Measurements from ENCODE around the gene POU2F2. TPM values are rescaled to one million over a fixed set of nuclear protein-coding genes. Genes with fewer than 3 reads are reported as not detected.
A peak's percentile ranks its signal among the peaks of the same experiment; 100 is the strongest.

Gene POU2F2
- total RNA-seq, 2 experiments from 2014 or later: 17.7 to 40.4 TPM

DNA sequence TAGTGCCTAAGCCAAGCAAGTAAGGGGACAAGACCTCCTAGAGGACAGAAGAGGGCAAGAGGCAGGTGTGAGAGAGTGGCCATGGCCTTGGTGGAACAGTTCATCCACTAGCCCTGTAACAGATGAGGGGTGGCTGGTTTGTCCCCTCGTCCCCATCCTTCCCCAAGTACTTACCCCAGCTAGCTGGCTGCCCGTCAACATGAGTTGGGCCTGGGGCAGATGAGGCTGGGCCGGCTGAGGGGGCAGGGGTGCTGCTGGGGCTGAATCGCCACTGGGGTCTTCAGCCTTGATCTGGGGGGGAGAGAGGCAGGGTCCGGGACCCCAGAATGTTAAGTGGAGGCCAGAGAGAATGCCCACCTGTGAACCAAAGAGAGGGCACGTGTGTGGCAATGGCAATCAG, 15.2 kb downstream of the POU2F2 start:
- peaks cover 3% of the 10 kb centered on the region for H3K36me3 Mint-ChIP-seq
- H3K27me3 Mint-ChIP-seq: no peaks in the 10 kb centered on the region
- DNase-seq (no peak), ATAC-seq (no peak)
- H3K4me3 Mint-ChIP-seq: no peak overlapping the region
- CTCF ChIA-PET: no interaction called here
- H3K27ac Mint-ChIP-seq: no peak overlapping the region
- H3K4me1 Mint-ChIP-seq: peaks cover 30% of the 10 kb centered on the region
- H3K9me3 Mint-ChIP-seq (ENCODE audit: low read depth): no peaks in the 10 kb centered on the region

DNA sequence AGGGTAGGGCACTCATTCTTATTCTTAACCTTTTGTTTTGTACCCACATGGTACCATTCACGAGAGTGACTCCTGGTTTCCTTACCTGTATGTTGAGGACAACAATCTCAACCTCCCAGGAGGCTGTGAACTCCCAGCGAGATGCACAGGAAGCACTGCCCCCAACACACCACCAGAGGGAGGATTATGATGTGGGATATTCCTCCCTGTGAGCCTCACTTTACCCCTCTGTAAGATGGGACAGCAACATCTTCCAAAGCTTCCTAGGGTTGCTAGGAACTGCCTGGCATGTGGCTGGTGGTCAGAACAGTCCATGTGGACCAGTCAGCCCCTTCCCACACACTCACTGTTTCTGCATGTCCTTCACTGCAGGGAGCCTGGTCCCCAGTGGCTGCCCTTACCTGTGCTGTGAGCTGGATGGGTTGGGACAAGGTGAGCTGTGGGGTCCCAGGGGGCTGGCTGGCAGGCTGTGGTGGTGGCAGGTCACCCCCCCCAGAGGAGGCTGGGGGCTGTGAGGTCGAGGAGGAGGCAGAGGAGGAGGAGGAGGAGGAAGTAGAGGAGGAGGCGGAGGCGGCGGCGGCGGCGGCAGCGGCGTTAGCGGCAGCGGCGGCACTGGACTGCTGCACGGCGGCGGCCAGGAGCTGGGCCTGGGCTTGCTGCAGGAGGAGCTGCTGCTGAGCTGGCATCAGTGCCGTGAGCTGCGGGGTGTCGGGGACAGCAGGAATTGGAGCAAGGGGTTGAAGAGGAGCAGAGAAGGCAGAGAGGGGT, 15.8 kb downstream of the POU2F2 start:
- H3K36me3 Mint-ChIP-seq: peaks cover 3% of the 10 kb centered on the region
- H3K4me1 Mint-ChIP-seq: peaks cover 30% of the 10 kb centered on the region
- CTCF ChIA-PET: interaction anchor here (1.0 to 2.6 kb wide), 5 partner anchors 9 to 67 kb away, joined by 3 to 9 read pairs (median 3); partner anchors contain the start of gene POU2F2
- no peaks in the 10 kb centered on the region for H3K9me3 Mint-ChIP-seq (ENCODE audit: low read depth)
- no peak for DNase-seq
- no peak overlapping the region for H3K27ac Mint-ChIP-seq
- no peaks in the 10 kb centered on the region for H3K27me3 Mint-ChIP-seq
- H3K4me3 Mint-ChIP-seq: no peak overlapping the region
- no peak for ATAC-seq

DNA sequence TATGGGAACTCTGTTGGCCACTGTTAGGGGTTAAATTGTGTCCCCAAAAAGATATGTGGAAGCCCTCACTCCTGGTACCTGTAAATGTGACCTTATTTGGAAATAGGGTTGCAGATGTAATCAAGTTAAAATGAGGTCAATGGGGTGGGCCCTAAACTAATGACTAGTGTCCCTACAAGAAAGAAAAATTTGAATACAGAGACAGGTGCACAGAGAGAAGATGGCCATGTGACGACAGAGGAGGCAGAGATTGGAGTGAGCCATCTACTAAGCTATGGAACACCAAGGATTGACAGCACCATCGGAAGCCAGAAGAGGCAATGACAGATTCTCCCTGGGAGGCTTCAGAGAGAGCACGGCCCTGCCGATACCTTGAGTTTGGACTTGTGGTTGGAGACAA, 16.5 kb downstream of the POU2F2 start:
- no peak for ATAC-seq
- no peaks in the 10 kb centered on the region for H3K27me3 Mint-ChIP-seq
- peaks cover 3% of the 10 kb centered on the region for H3K36me3 Mint-ChIP-seq
- DNase-seq: no peak
- no peaks in the 10 kb centered on the region for H3K9me3 Mint-ChIP-seq (ENCODE audit: low read depth)
- no peak overlapping the region for H3K4me3 Mint-ChIP-seq
- peaks cover 23% of the 10 kb centered on the region for H3K4me1 Mint-ChIP-seq
- CTCF ChIA-PET: interaction anchor here (0.9 to 2.8 kb wide), 11 partner anchors 10 to 413 kb away, joined by 3 to 9 read pairs (median 3); partner anchors contain the start of gene POU2F2
- no peak overlapping the region for H3K27ac Mint-ChIP-seq

DNA sequence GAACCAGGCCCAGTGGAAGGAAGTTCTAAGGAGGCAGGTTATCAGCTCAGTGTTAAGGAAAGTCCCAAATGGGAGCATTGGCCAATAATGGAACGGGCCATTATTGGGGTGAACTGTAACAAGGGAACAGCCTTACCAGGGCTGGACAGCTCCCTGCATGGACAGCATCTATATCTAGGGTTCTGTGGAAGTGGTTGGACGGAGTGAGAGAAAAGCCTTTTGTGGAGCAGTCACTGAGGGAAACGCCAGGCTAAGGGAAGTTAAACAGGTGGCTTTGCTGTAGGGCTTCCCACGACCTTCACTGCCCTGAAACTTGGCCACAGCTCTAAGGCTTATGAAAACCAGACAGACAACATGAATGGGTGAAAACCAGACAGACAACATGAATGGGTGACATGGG, 17.0 kb downstream of the POU2F2 start:
- no peaks in the 10 kb centered on the region for H3K9me3 Mint-ChIP-seq (ENCODE audit: low read depth)
- CTCF ChIA-PET: interaction anchor here (0.9 to 2.8 kb wide), 10 partner anchors 9 to 414 kb away, joined by 3 to 9 read pairs (median 4); partner anchors contain the start of gene POU2F2
- DNase-seq: no peak
- H3K36me3 Mint-ChIP-seq: peaks cover 3% of the 10 kb centered on the region
- peaks cover 22% of the 10 kb centered on the region for H3K4me1 Mint-ChIP-seq
- H3K4me3 Mint-ChIP-seq: no peak overlapping the region
- H3K27ac Mint-ChIP-seq: no peak overlapping the region
- no peak for ATAC-seq
- H3K27me3 Mint-ChIP-seq: no peaks in the 10 kb centered on the region

DNA sequence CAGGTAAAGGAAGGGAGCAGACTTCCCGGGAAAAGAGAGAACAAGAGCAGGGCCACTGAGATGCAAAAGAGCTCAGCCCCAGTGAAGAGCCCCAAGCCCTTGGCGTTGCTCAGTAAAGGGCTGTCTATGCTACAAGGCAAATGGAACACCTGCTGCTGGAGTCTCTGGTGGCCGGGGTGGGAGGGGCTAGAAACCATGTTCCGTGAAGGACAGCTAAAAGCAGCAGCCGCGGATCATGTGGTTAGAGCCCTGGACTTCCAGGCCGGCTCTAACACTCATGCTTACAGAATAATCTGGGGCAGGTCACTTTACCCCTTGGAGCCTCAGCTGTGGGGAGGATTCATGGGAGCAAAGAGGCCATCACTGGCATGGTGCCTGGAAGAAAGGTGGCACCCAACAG, 17.8 kb downstream of the POU2F2 start:
- DNase-seq (no peak), ATAC-seq (no peak)
- H3K4me3 Mint-ChIP-seq: no peak overlapping the region
- H3K4me1 Mint-ChIP-seq: peaks cover 22% of the 10 kb centered on the region
- H3K36me3 Mint-ChIP-seq: peaks cover 3% of the 10 kb centered on the region
- no peaks in the 10 kb centered on the region for H3K27me3 Mint-ChIP-seq
- CTCF ChIA-PET: interaction anchor here (1.0 to 2.8 kb wide), 11 partner anchors 10 to 319 kb away, joined by 3 to 13 read pairs (median 4); partner anchors contain the start of gene POU2F2
- H3K27ac Mint-ChIP-seq: no peak overlapping the region
- no peaks in the 10 kb centered on the region for H3K9me3 Mint-ChIP-seq (ENCODE audit: low read depth)

DNA sequence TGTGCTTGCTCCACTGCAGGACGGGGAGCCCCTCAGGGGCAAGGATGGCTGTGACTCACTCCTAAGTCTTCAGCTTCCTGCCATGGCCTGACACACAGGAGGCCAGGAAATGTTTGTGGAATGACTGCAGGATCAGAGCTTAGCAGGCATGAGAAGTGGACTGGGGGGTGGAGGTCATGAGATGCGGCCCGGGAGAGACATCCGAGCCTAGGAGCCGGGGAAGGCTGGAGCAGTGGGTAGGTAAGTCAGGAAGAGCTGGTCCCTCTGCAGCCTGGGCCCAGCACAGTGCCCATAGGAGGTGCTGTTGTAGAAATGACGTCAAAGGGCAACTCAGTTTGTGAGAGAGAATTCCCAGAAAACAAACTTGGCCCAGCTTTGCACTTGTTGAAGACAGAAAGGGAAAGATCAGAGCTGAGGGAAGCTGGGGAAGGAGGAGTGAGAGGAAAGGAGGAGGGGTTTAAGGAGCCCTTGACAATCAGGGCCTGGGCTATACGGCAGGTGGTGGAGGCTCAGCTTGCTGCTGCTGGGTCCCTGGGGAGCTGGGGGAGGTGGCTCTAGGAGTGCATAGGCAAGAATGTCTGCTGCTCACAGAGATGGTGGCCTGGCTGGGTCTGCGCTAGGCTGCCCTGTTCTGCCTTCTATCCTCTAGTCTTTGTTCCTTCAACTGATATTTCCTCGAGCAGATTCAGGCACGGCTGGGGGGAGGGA, 18.5 kb downstream of the POU2F2 start:
- Mint-ChIP-seq H3K27ac (no peak overlapping the region), H3K9me3 (ENCODE audit: low read depth) (no peaks in the 10 kb centered on the region)

DNA sequence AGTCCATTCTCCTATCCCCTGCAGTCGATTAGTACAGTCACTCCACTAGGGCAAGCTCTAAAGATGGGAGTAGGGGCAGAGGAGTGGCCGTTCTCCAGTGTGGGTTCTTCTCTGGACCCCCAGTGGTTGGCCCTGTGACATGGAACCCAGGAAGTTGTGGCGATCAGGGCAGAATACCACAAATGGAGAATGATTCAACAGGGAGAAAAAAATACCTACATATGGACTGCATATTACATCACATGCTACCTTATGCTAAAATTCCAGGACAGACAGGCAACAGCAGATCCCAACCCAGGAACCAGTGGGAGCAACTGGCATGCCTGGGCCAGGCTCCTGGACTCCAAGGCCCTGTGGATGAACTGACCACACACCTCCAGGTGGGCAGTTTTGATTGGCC, 20.4 kb downstream of the POU2F2 start:
- Mint-ChIP-seq H3K4me3 (no peak overlapping the region), H3K4me1 (peaks cover 26% of the 10 kb centered on the region), H3K27me3 (no peaks in the 10 kb centered on the region), H3K36me3 (peaks cover 3% of the 10 kb centered on the region), H3K9me3 (ENCODE audit: low read depth) (no peaks in the 10 kb centered on the region), H3K27ac (peak overlapping the region; percentile 41)
- no peak for ATAC-seq
- CTCF ChIA-PET: interaction anchor here (1.0 to 5.7 kb wide), 7 partner anchors 10 to 312 kb away, joined by 3 to 93 read pairs (median 13); partner anchors contain the start of gene POU2F2
- no peak for DNase-seq

More for the DNA sequence above, 18.5 kb downstream of the POU2F2 start:
- no peaks in the 10 kb centered on the region for H3K27me3 Mint-ChIP-seq
- DNase-seq: no peak
- H3K4me1 Mint-ChIP-seq: peaks cover 22% of the 10 kb centered on the region
- no peak for ATAC-seq
- H3K36me3 Mint-ChIP-seq: peaks cover 3% of the 10 kb centered on the region
- no peak overlapping the region for H3K4me3 Mint-ChIP-seq
- CTCF ChIA-PET: interaction anchor here (0.6 to 2.8 kb wide), 12 partner anchors 8 to 319 kb away, joined by 3 to 13 read pairs (median 4); partner anchors contain the start of gene POU2F2

DNA sequence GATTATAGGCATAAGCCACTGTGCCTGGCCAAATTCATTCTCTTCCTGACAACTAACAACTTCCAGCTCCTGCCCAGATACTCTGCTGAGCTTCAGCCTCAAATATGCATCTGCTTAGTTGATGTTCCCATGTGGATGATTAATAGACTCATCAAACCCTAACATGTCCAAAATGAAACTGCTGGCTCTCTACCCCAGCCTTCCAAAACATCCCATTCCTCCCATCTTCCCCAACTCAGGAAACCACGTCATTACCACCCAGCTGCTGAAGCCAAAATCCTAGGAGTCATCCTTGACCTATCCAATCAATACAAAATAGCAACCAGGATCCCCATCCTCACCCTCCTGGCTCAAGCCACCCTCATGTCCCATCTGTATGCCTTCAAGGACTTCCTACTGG, 20.9 kb downstream of the POU2F2 start:
- CTCF ChIA-PET: interaction anchor here (0.9 to 5.7 kb wide), 10 partner anchors 11 to 327 kb away, joined by 3 to 93 read pairs (median 4); partner anchors contain the start of genes DEDD2, GSK3A and POU2F2
- no peaks in the 10 kb centered on the region for H3K27me3 Mint-ChIP-seq
- ATAC-seq (no peak), DNase-seq (no peak)
- H3K9me3 Mint-ChIP-seq (ENCODE audit: low read depth): no peaks in the 10 kb centered on the region
- H3K4me3 Mint-ChIP-seq: no peak overlapping the region
- H3K36me3 Mint-ChIP-seq: peaks cover 3% of the 10 kb centered on the region
- H3K4me1 Mint-ChIP-seq: peaks cover 26% of the 10 kb centered on the region
- H3K27ac Mint-ChIP-seq: peak overlapping the region; percentile 41

DNA sequence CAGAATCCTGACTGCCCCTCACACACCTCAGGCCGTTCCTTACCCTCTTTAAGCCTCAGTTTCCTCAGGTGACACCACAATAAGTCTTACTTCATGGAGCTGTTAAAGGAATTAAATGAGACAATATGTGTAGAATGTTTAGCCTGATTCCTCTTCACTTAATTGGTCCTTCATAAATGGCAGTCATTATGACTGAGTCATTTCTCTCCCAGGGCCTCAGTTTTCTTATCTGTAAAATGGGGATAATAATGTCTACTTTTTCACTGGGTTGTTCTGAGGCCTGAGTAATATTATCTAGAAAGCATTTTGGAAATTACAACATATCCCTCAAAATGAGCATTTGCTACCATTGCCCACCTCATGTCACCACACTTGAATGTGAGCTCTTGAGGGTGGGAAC, 21.6 kb downstream of the POU2F2 start:
- DNase-seq (no peak), ATAC-seq (no peak)
- Mint-ChIP-seq H3K36me3 (no peaks in the 10 kb centered on the region), H3K27me3 (no peaks in the 10 kb centered on the region), H3K4me1 (peaks cover 27% of the 10 kb centered on the region), H3K4me3 (no peak overlapping the region), H3K27ac (no peak overlapping the region), H3K9me3 (ENCODE audit: low read depth) (no peaks in the 10 kb centered on the region)
- CTCF ChIA-PET: interaction anchor here (0.9 to 5.7 kb wide), 11 partner anchors 11 to 328 kb away, joined by 3 to 93 read pairs (median 4); partner anchors contain the start of genes DEDD2, GSK3A and POU2F2

DNA sequence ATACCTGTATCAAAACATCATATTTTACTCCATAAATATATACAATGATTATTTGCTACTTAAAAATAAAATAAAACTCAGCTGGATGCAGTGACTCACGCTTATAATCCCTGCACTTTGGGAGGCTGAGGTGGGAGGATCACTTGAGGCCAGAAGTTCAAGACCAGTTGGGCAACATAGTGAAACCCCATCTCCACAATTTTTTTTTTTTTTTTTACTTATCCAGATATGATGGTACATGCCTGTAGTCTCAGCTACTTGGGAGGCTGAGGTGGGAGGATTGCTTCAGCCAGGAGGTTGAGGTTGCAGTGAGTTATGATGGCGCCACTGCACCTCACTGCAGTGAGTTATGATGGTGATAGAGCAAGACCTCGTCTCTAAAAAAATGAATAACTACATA, 22.4 kb downstream of the POU2F2 start:
- no peaks in the 10 kb centered on the region for H3K9me3 Mint-ChIP-seq (ENCODE audit: low read depth)
- CTCF ChIA-PET: interaction anchor here (0.7 to 5.7 kb wide), 17 partner anchors 10 to 331 kb away, joined by 3 to 93 read pairs (median 9); partner anchors contain the start of genes POU2F2 and TMEM145
- H3K27me3 Mint-ChIP-seq: no peaks in the 10 kb centered on the region
- H3K27ac Mint-ChIP-seq: no peak overlapping the region
- H3K36me3 Mint-ChIP-seq: no peaks in the 10 kb centered on the region
- peaks cover 33% of the 10 kb centered on the region for H3K4me1 Mint-ChIP-seq
- ATAC-seq (no peak), DNase-seq (no peak)
- H3K4me3 Mint-ChIP-seq: no peak overlapping the region

DNA sequence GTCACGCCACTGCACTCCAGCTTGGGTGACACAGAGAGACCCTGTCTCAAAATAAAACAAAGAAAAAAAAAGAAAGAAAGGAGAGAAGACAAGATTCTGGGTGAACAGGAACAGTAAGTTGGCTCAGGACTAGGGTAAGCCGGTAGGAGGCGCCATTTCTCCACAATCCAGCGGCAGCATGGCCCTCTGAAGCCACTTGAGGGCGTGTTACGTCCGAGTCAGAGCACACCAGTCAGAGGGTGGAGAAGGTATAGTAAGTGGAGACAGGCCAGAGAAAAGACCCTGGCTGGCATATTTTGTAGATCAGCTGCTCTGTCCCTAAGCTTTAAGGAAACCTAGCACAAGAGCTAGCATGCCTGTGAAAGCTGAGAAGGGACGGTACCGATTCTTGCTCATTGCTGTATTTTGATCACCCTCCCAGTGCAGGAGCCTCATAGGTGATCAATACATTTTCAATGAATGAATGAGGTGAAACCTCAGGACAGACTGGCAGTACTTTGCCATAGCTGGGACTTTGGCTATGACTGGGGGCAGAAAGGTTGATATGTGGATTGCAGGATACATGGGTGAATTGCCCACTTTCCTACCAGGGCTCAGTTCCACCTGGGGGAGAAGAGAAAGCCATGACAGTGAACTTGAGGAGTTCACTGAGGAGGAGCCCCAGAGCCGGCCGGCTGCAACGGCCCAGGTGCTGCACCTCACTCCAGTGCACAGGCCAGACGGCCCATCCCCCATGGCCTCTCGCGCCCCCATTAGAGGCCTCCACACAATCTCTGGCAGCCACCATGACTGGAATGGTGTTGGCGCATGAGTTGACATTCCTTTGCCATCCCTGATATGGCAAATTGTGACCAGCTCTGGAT, 23.5 kb downstream of the POU2F2 start:
- H3K27ac Mint-ChIP-seq: peak overlapping the region; percentile 38
- no peaks in the 10 kb centered on the region for H3K36me3 Mint-ChIP-seq
- CTCF ChIA-PET: interaction anchor here (0.6 to 5.7 kb wide), 48 partner anchors 9 to 314 kb away, joined by 3 to 93 read pairs (median 6); partner anchors contain the start of genes GSK3A, PAFAH1B3, POU2F2 and PRR19

DNA sequence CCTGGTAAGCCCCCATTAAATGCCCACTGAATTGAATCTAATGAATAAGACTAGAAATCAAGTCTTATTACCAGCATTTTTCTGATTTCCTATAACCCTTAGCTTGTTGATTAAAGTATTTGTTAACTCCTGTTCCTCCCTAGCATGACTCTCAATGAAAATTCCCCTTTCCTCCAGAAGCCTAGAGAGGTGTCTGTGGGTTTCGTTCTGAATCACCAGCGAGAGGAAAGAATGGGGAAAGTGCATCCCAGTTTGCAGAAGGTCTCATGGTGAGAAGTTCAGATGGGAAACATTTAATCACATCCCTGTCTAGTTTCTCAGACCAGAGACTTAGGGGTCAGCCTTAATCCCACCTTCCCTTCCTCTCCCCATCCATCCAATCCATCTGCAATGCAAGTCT, 26.9 kb downstream of the POU2F2 start:
- CTCF ChIA-PET: interaction anchor here (0.7 to 2.5 kb wide), 4 partner anchors 9 to 345 kb away, joined by 3 to 9 read pairs (median 4); no protein-coding TSS in a partner anchor
- H3K4me1 Mint-ChIP-seq: peaks cover 12% of the 10 kb centered on the region
- no peaks in the 10 kb centered on the region for H3K36me3 Mint-ChIP-seq
- H3K27me3 Mint-ChIP-seq: no peaks in the 10 kb centered on the region
- DNase-seq (no peak), ATAC-seq (no peak)
- no peak overlapping the region for H3K4me3 Mint-ChIP-seq
- no peaks in the 10 kb centered on the region for H3K9me3 Mint-ChIP-seq (ENCODE audit: low read depth)
- H3K27ac Mint-ChIP-seq: no peak overlapping the region

More for the DNA sequence above, 23.5 kb downstream of the POU2F2 start:
- ATAC-seq (peak; percentile 96), DNase-seq (peak; percentile 93)
- Mint-ChIP-seq H3K9me3 (ENCODE audit: low read depth) (no peaks in the 10 kb centered on the region), H3K27me3 (no peaks in the 10 kb centered on the region), H3K4me3 (no peak overlapping the region), H3K4me1 (peaks cover 28% of the 10 kb centered on the region)

Measured in activated CD8-positive, alpha-beta memory T cell treated with anti-CD3 and anti-CD28 coated beads, Interleukin-2, amount 10 ng/mL, durations not matched to agents 7 days and 5 days (primary cell).